Tibial nerve (tissue), 3 donors: Measurements from ENCODE around the gene SPEF2.

Experiments
- POLR2A ChIP-seq, 2 donors: fragments of 450-650 bp; IDR thresholded peaks; one replicate each; pipeline ENCODE4 v1.6.1; 2017; ENCODE audit warnings: antibody characterized with exemption in 2 of 2, mild to moderate bottlenecking in 2 of 2, moderate library complexity in 2 of 2
- TF ChIP-seq, protein P1 (sequence below), 5 experiments: fragments of 200-600 bp in 3 of 5; fragments of 450-650 bp in 2 of 5; sonication (generic) in 3 of 5; IDR thresholded peaks; one replicate each; pipeline ENCODE4 v1.5.1; 2016 to 2019; ENCODE audit warnings: antibody characterized with exemption in 5 of 5, mild to moderate bottlenecking in 3 of 5, moderate library complexity in 2 of 5

DNA sequence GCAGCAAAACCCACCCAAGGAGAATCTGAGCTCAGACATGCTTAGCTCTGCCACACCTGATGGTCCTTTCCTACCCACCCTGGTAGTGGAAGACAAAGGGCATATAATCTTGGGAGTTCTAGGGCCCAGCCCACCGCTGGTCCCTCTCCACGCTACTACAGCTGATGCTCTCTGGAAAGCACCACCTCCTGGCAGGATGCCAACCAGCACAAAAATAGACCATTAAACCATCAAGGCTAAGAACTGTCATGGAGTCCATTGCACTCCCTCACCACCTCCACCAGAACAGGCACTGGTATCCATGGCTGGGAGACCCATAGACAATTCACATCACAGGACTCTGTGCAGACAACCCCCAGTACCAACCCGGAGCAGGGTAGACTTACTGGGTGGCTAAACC, 128.0 kb downstream of the SPEF2 start:
- TF ChIP-seq, protein P1, sequence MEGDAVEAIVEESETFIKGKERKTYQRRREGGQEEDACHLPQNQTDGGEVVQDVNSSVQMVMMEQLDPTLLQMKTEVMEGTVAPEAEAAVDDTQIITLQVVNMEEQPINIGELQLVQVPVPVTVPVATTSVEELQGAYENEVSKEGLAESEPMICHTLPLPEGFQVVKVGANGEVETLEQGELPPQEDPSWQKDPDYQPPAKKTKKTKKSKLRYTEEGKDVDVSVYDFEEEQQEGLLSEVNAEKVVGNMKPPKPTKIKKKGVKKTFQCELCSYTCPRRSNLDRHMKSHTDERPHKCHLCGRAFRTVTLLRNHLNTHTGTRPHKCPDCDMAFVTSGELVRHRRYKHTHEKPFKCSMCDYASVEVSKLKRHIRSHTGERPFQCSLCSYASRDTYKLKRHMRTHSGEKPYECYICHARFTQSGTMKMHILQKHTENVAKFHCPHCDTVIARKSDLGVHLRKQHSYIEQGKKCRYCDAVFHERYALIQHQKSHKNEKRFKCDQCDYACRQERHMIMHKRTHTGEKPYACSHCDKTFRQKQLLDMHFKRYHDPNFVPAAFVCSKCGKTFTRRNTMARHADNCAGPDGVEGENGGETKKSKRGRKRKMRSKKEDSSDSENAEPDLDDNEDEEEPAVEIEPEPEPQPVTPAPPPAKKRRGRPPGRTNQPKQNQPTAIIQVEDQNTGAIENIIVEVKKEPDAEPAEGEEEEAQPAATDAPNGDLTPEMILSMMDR (IDR thresholded peaks at IDR 0.05): no peak
- TF ChIP-seq POLR2A (IDR thresholded peaks at IDR 0.05): no peak
